HG03103 (cell line): ENCODE results near the gene CRTC3.

Experiments used
- ATAC-seq: cut with Tn5 transposase; IDR thresholded peaks from one replicate; pipeline ENCODE4 v1.9.1; 2021; ENCODE audit warnings: low read depth; ENCODE audit not compliant: unreplicated experiment

Gene CRTC3

GRCh38 chr15:90591524-90591923 is 61.8 kb downstream of the CRTC3 start:
- no peak for ATAC-seq

GRCh38 chr15:90592131-90592881 is 62.6 kb downstream of the CRTC3 start:
- no peak for ATAC-seq

- no peak for ATAC-seq
These were observed 63.9 kb downstream of the CRTC3 start for GRCh38 chr15:90593499-90594158.

GRCh38 chr15:90594301-90594738 is 64.6 kb downstream of the CRTC3 start:
- no peak for ATAC-seq

- ATAC-seq = no peak
These were observed 66.0 kb downstream of the CRTC3 start for GRCh38 chr15:90595763-90596155.

DNA sequence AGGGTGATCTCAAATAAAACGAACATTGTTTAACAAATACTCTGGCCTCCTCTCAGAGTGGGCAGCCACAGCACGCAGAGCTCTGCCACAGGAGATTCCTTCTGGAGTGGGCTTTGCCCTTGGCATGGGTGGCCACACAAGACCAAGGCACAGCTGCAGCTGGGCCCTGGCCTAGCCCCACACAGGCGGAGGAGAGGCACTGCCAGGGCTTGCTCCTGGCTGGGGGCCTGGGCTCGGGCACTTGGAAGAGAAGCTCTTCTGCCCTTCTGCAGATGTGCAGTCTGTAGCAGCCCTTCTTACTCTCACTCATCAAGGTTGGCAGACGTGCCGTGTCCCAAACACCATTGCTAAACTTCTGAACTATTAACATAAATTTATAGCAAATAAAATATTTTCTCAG is 67.2 kb downstream of the CRTC3 start:
- no peak for ATAC-seq

GRCh38 chr15:90597577-90597976 is 67.9 kb downstream of the CRTC3 start:
- peak; percentile 32 for ATAC-seq

DNA sequence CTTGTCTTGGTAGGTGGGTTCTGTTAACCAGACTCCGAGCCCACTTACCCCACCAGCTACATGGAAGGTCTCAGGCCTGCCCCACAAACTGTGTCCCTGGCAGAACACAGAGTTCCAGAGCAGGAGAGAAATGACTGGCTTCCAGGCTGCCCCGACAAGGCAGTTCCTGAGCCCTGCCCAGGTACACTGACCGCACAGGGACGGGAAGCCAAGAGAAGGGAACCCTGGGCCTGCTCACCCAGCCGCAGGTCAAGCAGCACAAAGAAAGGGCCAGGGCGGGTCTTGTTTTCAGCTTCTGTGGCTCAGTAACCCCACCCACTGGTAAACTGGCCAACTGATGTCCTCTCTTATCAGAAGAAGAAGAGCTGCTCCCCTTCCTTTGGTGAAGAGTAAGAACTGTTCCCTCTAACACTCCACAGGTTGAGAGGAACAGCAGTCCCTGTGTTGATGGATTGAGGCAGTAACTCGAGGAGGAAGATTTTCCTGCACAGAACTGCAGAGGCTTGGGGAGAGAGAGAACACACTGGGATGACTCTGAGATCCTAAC is 68.4 kb downstream of the CRTC3 start:
- peak; percentile 33 for ATAC-seq

DNA sequence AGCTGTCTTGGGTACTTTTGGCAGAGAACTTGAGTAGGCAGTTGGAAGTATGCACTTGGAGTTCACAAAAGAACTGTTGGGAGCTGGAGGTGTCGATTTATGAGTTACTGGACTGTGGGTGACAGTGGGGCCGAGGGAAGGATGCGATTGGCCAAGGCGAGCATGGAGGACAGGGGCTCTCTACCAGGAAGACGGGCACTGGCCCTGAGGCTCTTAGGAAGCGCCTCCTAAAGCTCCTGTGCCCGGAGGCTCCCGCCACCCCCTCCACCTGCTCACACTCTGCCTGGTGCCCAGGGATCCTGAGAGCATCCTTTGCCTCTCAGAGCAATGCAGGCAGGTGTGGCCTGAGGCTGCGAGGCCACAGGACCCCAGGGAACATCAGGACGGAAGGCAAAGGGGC is 69.0 kb downstream of the CRTC3 start:
- no peak for ATAC-seq

DNA sequence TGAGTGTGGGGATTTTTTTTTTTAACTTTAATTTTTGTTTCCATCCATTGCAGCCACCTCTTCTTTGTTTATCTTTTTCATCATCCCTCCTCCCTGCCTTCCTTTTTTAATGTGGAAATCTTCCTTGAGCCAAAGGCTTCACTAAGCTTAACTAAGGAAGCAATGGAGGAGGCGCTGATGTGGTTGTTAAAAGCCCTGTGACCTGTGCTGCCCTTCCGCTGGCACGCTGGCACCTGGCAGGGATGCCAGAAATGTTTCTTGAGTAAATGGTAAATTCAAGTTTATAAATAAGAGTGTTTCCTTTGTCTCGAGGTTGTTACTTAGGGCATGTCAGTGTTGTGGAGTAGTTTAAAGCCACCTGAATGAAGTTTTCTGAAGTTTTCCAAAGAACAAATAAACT is 69.4 kb downstream of the CRTC3 start:
- ATAC-seq = no peak

GRCh38 chr15:90599644-90600043 is 69.9 kb downstream of the CRTC3 start:
- ATAC-seq = no peak

- ATAC-seq = no peak
These were observed 71.2 kb downstream of the CRTC3 start for GRCh38 chr15:90600954-90601353.

GRCh38 chr15:90603893-90604292 is 74.2 kb downstream of the CRTC3 start:
- ATAC-seq = no peak

DNA sequence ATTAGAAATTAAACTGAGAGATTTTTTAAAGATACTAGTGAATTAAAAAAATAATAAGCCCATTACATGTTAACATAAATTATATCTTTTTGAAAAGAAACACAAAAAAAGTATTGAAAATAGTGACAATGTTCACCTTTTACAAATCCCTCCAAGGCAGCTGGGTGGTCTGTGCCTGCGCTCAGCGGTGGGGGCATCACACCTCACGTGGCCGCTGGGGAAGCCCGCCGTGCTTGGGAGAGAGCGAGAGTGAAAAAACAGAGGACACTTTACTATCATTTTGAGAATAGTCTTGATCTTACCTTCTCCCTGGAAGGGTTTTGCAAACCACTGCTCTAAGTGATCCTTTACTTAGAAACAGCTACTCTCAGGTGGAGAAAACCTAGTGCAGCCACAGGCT is 76.9 kb downstream of the CRTC3 start:
- ATAC-seq = no peak

DNA sequence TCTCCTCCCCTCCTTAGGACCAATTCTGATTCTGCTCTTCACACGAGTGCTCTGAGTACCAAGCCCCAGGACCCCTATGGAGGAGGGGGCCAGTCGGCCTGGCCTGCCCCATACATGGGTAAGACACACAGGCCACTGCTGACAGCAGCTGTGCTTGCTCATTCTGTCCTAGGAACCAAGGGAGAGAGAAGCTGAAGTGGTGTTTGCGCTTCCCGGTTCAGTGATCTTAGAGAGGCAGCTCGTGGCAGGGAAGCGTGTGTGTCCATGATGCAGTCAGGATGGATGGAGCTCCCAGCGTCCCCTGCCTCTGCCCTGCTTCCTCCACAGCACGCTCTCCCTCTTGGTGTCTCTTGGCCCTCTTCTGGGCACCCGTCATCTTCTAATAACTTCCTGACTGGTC is 77.6 kb downstream of the CRTC3 start:
- no peak for ATAC-seq

DNA sequence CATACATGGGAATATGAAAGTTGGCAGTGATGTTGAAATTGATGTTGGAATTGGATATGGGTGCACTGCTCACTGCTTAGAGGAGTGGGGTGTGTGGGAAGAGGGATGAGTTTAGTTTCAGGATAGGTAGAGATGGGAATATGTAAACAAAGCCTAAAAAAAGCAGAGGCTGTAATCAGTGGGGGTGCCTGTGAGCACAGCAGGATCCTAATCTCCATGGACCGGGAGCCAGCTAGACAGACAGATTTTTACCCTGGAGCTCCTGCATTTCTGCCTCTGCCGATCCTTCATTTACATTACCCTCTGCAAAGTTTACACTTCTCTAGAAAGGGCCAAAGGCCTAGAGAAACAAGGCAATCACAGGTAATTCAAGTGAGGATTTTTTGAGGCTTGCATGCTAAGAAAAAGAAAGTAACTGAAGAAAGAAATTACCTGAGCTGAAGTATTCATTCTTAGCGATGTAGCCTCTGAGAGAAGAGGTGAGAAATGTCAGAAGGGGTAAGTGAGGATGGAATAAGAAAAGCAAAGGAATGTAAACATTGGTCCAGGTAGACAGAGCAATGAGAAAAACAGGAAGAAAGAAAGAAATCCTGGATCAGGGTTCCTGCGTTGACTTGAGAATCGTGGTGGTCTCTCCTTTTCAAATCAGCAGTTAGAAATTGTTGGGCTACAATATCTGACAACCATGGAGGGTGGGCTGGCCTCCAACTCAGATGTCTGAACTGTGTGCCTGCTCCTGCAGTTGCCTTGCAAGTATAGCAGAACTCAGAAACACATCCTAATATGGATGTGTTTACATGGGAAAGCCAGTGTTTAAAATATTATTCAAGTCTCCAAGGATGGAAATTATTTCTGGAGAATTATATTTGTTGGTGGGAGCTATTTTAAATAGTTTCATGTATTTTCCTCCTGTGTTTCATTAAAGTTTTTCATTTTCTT is 79.8 kb downstream of the CRTC3 start:
- ATAC-seq = no peak

DNA sequence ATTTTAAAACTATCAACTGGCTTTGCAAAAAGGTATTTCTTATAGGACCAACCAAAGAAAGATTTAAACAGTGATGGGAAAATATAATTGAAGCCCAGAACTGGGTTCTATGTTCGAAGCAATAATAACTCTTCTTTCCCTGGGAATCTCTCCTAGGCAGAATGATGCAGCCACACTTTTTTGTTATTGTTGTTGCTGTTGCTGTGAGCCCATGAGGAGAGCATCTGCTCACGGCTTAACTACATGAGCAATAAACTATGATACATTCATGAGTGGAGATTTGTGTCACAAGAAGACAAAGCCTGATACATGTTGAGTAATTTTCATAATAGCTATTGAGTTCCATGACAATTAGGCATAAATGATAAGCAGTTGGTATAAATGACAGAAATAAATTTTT is 80.5 kb downstream of the CRTC3 start:
- no peak for ATAC-seq

GRCh38 chr15:90611157-90611556 is 81.4 kb downstream of the CRTC3 start:
- ATAC-seq = no peak

DNA sequence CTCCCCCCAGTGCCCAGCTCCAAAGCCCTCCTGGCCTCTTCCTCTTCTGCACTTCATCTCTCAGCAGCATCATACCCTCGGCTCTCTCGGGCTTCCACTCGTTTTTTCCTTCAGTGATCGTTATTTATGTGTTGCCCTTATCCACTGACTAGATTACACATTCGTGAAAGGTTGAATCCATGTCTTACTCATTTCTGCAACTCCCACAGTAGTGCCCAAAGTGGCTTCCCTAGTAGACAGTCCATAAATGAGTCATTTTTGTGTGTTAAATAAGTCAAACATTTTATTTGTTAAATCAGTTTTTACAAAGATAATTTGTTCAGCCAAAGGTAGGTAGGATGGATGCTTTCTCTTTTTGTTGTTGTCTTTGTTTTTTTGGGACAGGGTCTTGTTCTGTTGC is 87.4 kb downstream of the CRTC3 start:
- ATAC-seq = no peak

DNA sequence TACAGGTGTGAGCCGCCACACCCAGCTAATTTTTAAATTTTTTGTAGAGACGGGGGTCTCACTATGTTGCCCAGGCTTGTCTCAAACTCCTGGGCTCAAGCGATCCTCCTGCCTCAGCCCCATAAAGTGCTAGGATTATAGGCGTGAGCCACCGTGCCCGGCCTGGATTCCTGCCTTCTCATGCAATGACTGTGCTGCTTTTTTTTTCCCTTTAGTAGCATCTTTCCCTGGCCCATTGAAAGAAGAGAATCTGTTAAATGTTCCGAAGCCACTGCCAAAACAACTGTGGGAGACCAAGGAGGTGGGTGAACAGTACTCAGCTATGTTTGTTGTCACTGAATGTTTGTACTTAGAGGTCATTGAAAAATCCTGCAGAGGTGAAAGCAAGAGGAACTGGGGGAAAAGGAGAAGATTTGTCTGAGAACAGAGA is 88.0 kb downstream of the CRTC3 start:
- ATAC-seq = no peak
